B cell (primary cell): ENCODE measurements around the gene GABRB2. TPM values are rescaled to one million over a fixed set of nuclear protein-coding genes. Genes with fewer than 3 reads are reported as not detected.

Experiments
- ATAC-seq: fragments of 200-7000 bp; cut with Tn5 transposase; one replicate; pipeline ENCODE4 v1.10.0; 2021; ENCODE audit warnings: low read depth, mild to moderate bottlenecking, moderate number of reproducible peaks, moderate library complexity
- CTCF ChIA-PET: fragments of 350-600 bp; sonication (Branson Sonifier 250); formaldehyde crosslinking; loops from one replicate; lab custom pipeline; 2021; ENCODE audit warnings: antibody characterized with exemption, inconsistent platforms; lab: Charles Lee
- POLR2A ChIA-PET: fragments of 350-600 bp; sonication (Branson Sonifier 250); formaldehyde crosslinking; loops from one replicate; lab custom pipeline; 2021; ENCODE audit warnings: antibody characterized with exemption; lab: Charles Lee
- DNase-seq: peaks from one replicate; pipeline ENCODE4 v3.0.0; 2013
- H2AFZ ChIP-seq: 2 replicates; pipeline ENCODE4 v1.6.1; 2012; ENCODE audit warnings: mild to moderate bottlenecking, low read depth, low read length; ENCODE audit not compliant: insufficient read depth, poor library complexity, severe bottlenecking
- H3K27ac ChIP-seq, 2 donors: 1 replicate in 1 of 2; 2 replicates in 1 of 2; pipeline ENCODE4 v1.5.1; 2012 to 2013; ENCODE audit warnings: low read length in 2 of 2, mild to moderate bottlenecking in 2 of 2, moderate library complexity in 1 of 2
- H3K27me3 ChIP-seq, 4 experiments: fragments of 200-600 bp in 1 of 4; sonication (generic) in 1 of 4; replicated peaks in 1 of 4; 1 replicate in 2 of 4; 2 replicates in 2 of 4; pipeline versions ENCODE4 v1.6.1 to v1.7.0; 2013 to 2016; ENCODE audit warnings: low read length in 3 of 4, mild to moderate bottlenecking in 2 of 4, mixed read lengths in 1 of 4, moderate library complexity in 1 of 4; ENCODE audit not compliant: insufficient read depth in 4 of 4, control insufficient read depth in 3 of 4; ENCODE audit errors: control extremely low read depth in 1 of 4
- H3K36me3 ChIP-seq, 2 experiments: replicated peaks in 1 of 2; 1 replicate in 1 of 2; 2 replicates in 1 of 2; pipeline versions ENCODE4 v1.6.1 to v1.7.1; 2013; ENCODE audit warnings: low read length in 1 of 2; ENCODE audit not compliant: insufficient read depth in 2 of 2, control insufficient read depth in 1 of 2; ENCODE audit errors: control extremely low read depth in 1 of 2, extremely low read depth in 1 of 2
- H3K4me1 ChIP-seq, 2 donors: fragments of 200-600 bp in 1 of 2; sonication (generic) in 1 of 2; 1 replicate in 1 of 2; 2 replicates in 1 of 2; pipeline versions ENCODE4 v1.5.1 to v1.6.1; 2013 to 2017; ENCODE audit warnings: low read length in 2 of 2; ENCODE audit not compliant: control insufficient read depth in 2 of 2, insufficient read depth in 2 of 2
- H3K4me2 ChIP-seq: replicated peaks from 2 replicates; pipeline ENCODE3; 2012; ENCODE audit warnings: mild to moderate bottlenecking, low read depth, low read length; ENCODE audit not compliant: poor library complexity, severe bottlenecking
- H3K4me3 ChIP-seq, 5 experiments: fragments of 200-600 bp in 1 of 5; sonication (generic) in 1 of 5; 1 replicate in 3 of 5; 2 replicates in 2 of 5; pipeline versions ENCODE4 v1.5.1 to v1.7.0; 2011 to 2016; ENCODE audit warnings: low read length in 4 of 5, mild to moderate bottlenecking in 4 of 5, low read depth in 2 of 5, control low read depth in 1 of 5, moderate library complexity in 1 of 5; ENCODE audit not compliant: insufficient read depth in 1 of 5; ENCODE audit errors: control extremely low read depth in 1 of 5, extremely low read depth in 1 of 5
- H3K79me2 ChIP-seq: fragments of 200-600 bp; sonication (generic); one replicate; pipeline ENCODE4 v1.6.0; 2016; ENCODE audit warnings: low read length; ENCODE audit not compliant: control insufficient read depth, insufficient read depth
- H3K9ac ChIP-seq: fragments of 200-600 bp; sonication (generic); 2 replicates; pipeline ENCODE4 v1.6.1; 2017; ENCODE audit warnings: mild to moderate bottlenecking, low read length, moderate library complexity
- H3K9me3 ChIP-seq, 3 donors: one replicate each; pipeline versions ENCODE4 v1.6.1 to v1.7.1; 2013; ENCODE audit warnings: low read length in 2 of 3; ENCODE audit not compliant: control insufficient read depth in 2 of 3, insufficient read depth in 1 of 3; ENCODE audit errors: control extremely low read depth in 1 of 3
- H4K20me1 ChIP-seq: 2 replicates; pipeline ENCODE4 v1.6.0; 2012; ENCODE audit warnings: mild to moderate bottlenecking, low read length; ENCODE audit not compliant: insufficient read depth, control insufficient read depth, poor library complexity, severe bottlenecking
- H3K27ac Mint-ChIP-seq: one replicate; pipeline ENCODE4 v1.8.0; 2021; ENCODE audit warnings: mixed read lengths
- H3K27me3 Mint-ChIP-seq: one replicate; pipeline ENCODE4 v1.8.0; 2021; ENCODE audit warnings: mixed read lengths
- H3K4me1 Mint-ChIP-seq: one replicate; pipeline ENCODE4 v1.8.0; 2021; ENCODE audit warnings: mixed read lengths
- H3K4me3 Mint-ChIP-seq: one replicate; pipeline ENCODE4 v1.8.0; 2021; ENCODE audit warnings: mixed read lengths
- H3K9me3 Mint-ChIP-seq: one replicate; pipeline ENCODE4 v1.8.0; 2022; ENCODE audit warnings: mixed read lengths; ENCODE audit not compliant: insufficient read depth
- EZH2 ChIP-seq: IDR thresholded peaks from 2 replicates; pipeline ENCODE4 v1.6.1; 2012; ENCODE audit warnings: borderline replicate concordance, low read depth, mild to moderate bottlenecking, moderate library complexity, low read length; ENCODE audit not compliant: insufficient read depth, poor library complexity, severe bottlenecking
- WGBS: methylation state at CpG from one replicate; pipeline ENCODE4 v1.1.5; 2013; ENCODE audit warnings: missing lambda C conversion rate; ENCODE audit not compliant: insufficient coverage; 5-methylcytosine and 5-hydroxymethylcytosine counted together
- intact Hi-C: fragments of 100-400 bp; cut with micrococcal nuclease; formaldehyde crosslinking; loops from one replicate; pipeline ENCODE4 v1.10.0; 2022
- polyA plus RNA-seq: library from polyadenylated mRNA; depleted of rRNA; stranded (reverse); fragments of >200 nt; gene quantifications from 2 replicates; pipeline ENCODE4 v1.2.3, GENCODE V29; 2012
- total RNA-seq, 2 donors: library from RNA; stranded (reverse); fragments of 120-200 nt in 1 of 2; gene quantifications; 1 replicate in 1 of 2; 2 replicates in 1 of 2; pipeline versions ENCODE4 v1.2.3 to v1.2.4, GENCODE V29; 2013 to 2022
- TF ChIP-seq, protein P1 (sequence below): fragments of 200-600 bp; IDR thresholded peaks from one replicate; pipeline ENCODE4 v1.8.0; 2022; ENCODE audit warnings: antibody characterized with exemption, mild to moderate bottlenecking

Gene GABRB2
- total and polyA plus RNA-seq, 2 donors (not counting 1 experiment from before 2014, with no cell fraction given), result 0.15 to 0.16 TPM

DNA sequence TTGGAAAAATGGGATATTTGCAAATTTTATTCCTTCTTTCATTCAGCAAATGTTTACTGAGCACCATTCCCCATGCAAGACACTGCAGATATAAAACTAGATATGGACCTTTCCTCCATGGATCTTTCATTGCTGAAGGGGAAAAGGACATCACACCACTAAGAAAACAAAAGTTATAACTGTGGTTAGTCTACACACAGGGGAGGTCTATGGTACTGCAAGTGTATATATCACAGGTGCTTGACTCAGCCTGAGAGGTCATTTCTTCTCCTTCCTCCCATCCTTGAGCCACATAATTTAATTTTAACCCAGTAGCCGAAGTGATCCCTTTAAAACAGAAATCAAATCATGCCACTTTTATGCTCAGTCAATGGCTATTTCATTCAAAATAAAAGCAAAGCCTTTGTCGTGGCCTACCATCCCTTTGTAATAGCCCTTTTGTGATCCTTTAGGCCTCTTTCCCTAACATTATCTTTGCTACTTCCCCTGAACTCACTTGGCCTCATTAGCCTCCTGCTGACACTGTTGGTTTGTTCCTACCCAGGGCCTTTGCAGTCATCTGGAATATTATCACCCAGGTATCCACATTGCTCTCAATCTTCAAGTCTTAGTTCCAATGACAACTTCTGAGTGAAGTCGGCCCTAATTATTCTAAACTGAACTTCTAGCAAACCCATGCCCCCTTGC lies 213.2 kb downstream of the GABRB2 start:
- Histone ChIP-seq H3K9ac (no peak overlapping the region), H3K79me2 (no peaks in the 10 kb centered on the region), H3K9me3 (peaks cover 0 to 2% (median 0%) of the 10 kb centered on the region in 3 donors), H3K27me3 (no peaks in the 10 kb centered on the region), H2AFZ (no peak overlapping the region), H3K27ac (no peak overlapping the region), H3K4me1 (no peaks in the 10 kb centered on the region), H3K36me3 (no peaks in the 10 kb centered on the region), H3K4me2 (no peak overlapping the region), H4K20me1 (no peaks in the 10 kb centered on the region), H3K4me3 (no peak overlapping the region)
- Mint-ChIP-seq H3K4me3 (no peak overlapping the region), H3K27me3 (no peaks in the 10 kb centered on the region), H3K4me1 (no peaks in the 10 kb centered on the region), H3K9me3 (no peaks in the 10 kb centered on the region), H3K27ac (no peak overlapping the region)
- ChIA-PET CTCF (no interaction called here), POLR2A (no interaction called here)
- TF ChIP-seq, protein P1, sequence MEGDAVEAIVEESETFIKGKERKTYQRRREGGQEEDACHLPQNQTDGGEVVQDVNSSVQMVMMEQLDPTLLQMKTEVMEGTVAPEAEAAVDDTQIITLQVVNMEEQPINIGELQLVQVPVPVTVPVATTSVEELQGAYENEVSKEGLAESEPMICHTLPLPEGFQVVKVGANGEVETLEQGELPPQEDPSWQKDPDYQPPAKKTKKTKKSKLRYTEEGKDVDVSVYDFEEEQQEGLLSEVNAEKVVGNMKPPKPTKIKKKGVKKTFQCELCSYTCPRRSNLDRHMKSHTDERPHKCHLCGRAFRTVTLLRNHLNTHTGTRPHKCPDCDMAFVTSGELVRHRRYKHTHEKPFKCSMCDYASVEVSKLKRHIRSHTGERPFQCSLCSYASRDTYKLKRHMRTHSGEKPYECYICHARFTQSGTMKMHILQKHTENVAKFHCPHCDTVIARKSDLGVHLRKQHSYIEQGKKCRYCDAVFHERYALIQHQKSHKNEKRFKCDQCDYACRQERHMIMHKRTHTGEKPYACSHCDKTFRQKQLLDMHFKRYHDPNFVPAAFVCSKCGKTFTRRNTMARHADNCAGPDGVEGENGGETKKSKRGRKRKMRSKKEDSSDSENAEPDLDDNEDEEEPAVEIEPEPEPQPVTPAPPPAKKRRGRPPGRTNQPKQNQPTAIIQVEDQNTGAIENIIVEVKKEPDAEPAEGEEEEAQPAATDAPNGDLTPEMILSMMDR, result no peak
- no peak for TF ChIP-seq EZH2
- intact Hi-C loops, result no loop called here
- WGBS, result 48% methylated on average over 1 of the region's 3 CpGs
- no peak for ATAC-seq
- DNase-seq, result no peak

DNA sequence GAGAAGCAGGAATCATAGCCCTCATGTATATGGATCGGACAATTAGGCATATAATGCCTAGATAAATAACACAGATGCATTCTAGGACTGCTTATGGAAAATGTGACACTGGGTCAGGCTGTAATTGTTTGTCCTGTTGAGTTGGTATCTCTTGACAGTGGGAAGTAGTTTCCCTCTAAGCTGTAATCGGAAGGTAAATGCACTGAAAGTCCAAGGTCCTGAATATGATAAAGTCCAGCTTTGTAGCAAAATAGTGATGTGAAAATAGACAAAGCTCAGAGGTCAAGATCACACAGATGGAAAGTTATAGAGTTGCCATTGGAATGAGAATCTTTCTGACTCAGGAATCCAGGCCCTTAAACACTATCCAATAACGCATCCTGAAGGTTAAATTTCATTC lies 214.2 kb downstream of the GABRB2 start:
- Histone ChIP-seq H3K36me3 (no peaks in the 10 kb centered on the region), H3K79me2 (no peaks in the 10 kb centered on the region), H3K9ac (no peak overlapping the region), H3K4me3 (no peak overlapping the region), H3K4me1 (no peaks in the 10 kb centered on the region), H3K27ac (no peak overlapping the region), H3K9me3 (peaks cover 0 to 2% (median 0%) of the 10 kb centered on the region in 3 donors), H4K20me1 (no peaks in the 10 kb centered on the region), H2AFZ (no peak overlapping the region), H3K4me2 (no peak overlapping the region), H3K27me3 (no peaks in the 10 kb centered on the region)
- WGBS, result 100% methylated on average over 1 of the region's 3 CpGs
- CTCF ChIA-PET, result no interaction called here
- Mint-ChIP-seq H3K27me3 (no peaks in the 10 kb centered on the region), H3K4me3 (no peak overlapping the region), H3K27ac (no peak overlapping the region), H3K9me3 (no peaks in the 10 kb centered on the region), H3K4me1 (no peaks in the 10 kb centered on the region)
- DNase-seq (no peak), ATAC-seq (no peak)
- POLR2A ChIA-PET, result no interaction called here
- TF ChIP-seq, protein P1, result no peak
- TF ChIP-seq EZH2, result no peak
- intact Hi-C loops, result no loop called here
